IMR-90 (cell line): ENCODE results near the gene NTRK2. TPM values are rescaled to one million over a fixed set of nuclear protein-coding genes. Genes with fewer than 3 reads are reported as not detected.

Experiments used
- ATAC-seq: fragments of 200-7000 bp; cut with Tn5 transposase; 2 replicates; pipeline ENCODE4 v1.9.1; 2020; ENCODE audit warnings: low read depth, mild to moderate bottlenecking, moderate library complexity
- BruUV-seq: library from RNA; stranded (reverse); fragments of 400-500 nt; replicated peaks from 2 replicates; lab custom pipeline; 2021; lab: Mats Ljungman, UMichigan
- CTCF ChIA-PET: fragments of 300-600 bp; formaldehyde crosslinking; extraction: SDS; loops from one replicate; lab custom pipeline; 2021; ENCODE audit warnings: antibody characterized with exemption; lab: Yijun Ruan, JAX
- POLR2A ChIA-PET: fragments of 300-600 bp; sonication (Branson Sonifier 250); formaldehyde crosslinking; loops from one replicate; lab custom pipeline; 2022; ENCODE audit warnings: antibody characterized with exemption; ENCODE audit not compliant: unreplicated experiment; lab: Charles Lee
- DNase-seq: peaks from one replicate; pipeline ENCODE4 v3.0.0; 2013
- H2AFZ ChIP-seq: replicated peaks from 2 replicates; pipeline ENCODE3; 2013; ENCODE audit warnings: low read length, mild to moderate bottlenecking; ENCODE audit not compliant: poor library complexity
- H2AK5ac ChIP-seq: 2 replicates; pipeline ENCODE4 v1.6.1; 2013; ENCODE audit warnings: low read depth, low read length, inconsistent platforms
- H2AK9ac ChIP-seq: replicated peaks from 2 replicates; pipeline ENCODE3; 2013; ENCODE audit warnings: mild to moderate bottlenecking, low read depth, low read length, moderate library complexity; ENCODE audit not compliant: poor library complexity
- H2BK120ac ChIP-seq: 2 replicates; pipeline ENCODE4 v1.6.1; 2013; ENCODE audit warnings: low read depth, low read length, inconsistent platforms
- H2BK15ac ChIP-seq: 3 replicates; pipeline ENCODE4 v1.6.1; 2013; ENCODE audit warnings: low read depth, low read length, inconsistent platforms
- H2BK20ac ChIP-seq: 2 replicates; pipeline ENCODE4 v1.6.1; 2013; ENCODE audit warnings: low read depth, mild to moderate bottlenecking, inconsistent platforms, low read length, moderate library complexity
- H2BK5ac ChIP-seq: 2 replicates; pipeline ENCODE4 v1.6.1; 2013; ENCODE audit warnings: mild to moderate bottlenecking, low read depth, low read length, inconsistent platforms; ENCODE audit not compliant: poor library complexity, severe bottlenecking
- H3K14ac ChIP-seq: replicated peaks from 2 replicates; pipeline ENCODE4 v1.6.1; 2013; ENCODE audit warnings: low read depth, low read length, inconsistent platforms
- H3K18ac ChIP-seq: 2 replicates; pipeline ENCODE4 v1.6.1; 2013; ENCODE audit warnings: low read depth, low read length, control low read depth
- H3K23ac ChIP-seq: 2 replicates; pipeline ENCODE4 v1.6.1; 2013; ENCODE audit warnings: low read depth, low read length, inconsistent platforms
- H3K27ac ChIP-seq: 2 replicates; pipeline ENCODE4 v1.5.1; 2013; ENCODE audit warnings: mild to moderate bottlenecking, control low read depth, low read length; ENCODE audit not compliant: insufficient read depth
- H3K27me3 ChIP-seq: 2 replicates; pipeline ENCODE4 v1.6.1; 2013; ENCODE audit warnings: low read length; ENCODE audit not compliant: control insufficient read depth, insufficient read depth
- H3K36me3 ChIP-seq: 2 replicates; pipeline ENCODE4 v1.6.1; 2013; ENCODE audit warnings: low read length, mixed read lengths; ENCODE audit not compliant: control insufficient read depth, insufficient read depth
- H3K4ac ChIP-seq: 2 replicates; pipeline ENCODE4 v1.6.1; 2013; ENCODE audit warnings: low read depth, low read length, inconsistent platforms
- H3K4me1 ChIP-seq: 2 replicates; pipeline ENCODE4 v1.6.1; 2013; ENCODE audit warnings: low read length, mixed read lengths; ENCODE audit not compliant: control insufficient read depth, insufficient read depth
- H3K4me2 ChIP-seq: 2 replicates; pipeline ENCODE4 v1.6.1; 2013; ENCODE audit warnings: low read depth, mild to moderate bottlenecking, control low read depth, low read length, moderate library complexity
- H3K4me3 ChIP-seq: 2 replicates; pipeline ENCODE4 v1.5.1; 2013; ENCODE audit warnings: low read depth, mild to moderate bottlenecking, control low read depth, low read length, moderate library complexity; ENCODE audit not compliant: insufficient read depth
- H3K56ac ChIP-seq: 2 replicates; pipeline ENCODE4 v1.6.1; 2013; ENCODE audit warnings: low read length, inconsistent platforms; ENCODE audit not compliant: insufficient read depth; ENCODE audit errors: extremely low read depth
- H3K79me1 ChIP-seq, 2 experiments: 2 replicates each; pipeline ENCODE4 v1.6.1; 2013; ENCODE audit warnings: low read length in 2 of 2, inconsistent platforms in 1 of 2, low read depth in 1 of 2
- H3K9ac ChIP-seq: 2 replicates; pipeline ENCODE4 v1.6.1; 2013; ENCODE audit warnings: low read depth, low read length, control low read depth
- H3K9me1 ChIP-seq: 2 replicates; pipeline ENCODE4 v1.6.1; 2013; ENCODE audit warnings: low read length, inconsistent platforms; ENCODE audit not compliant: insufficient read depth
- H3K9me3 ChIP-seq: 2 replicates; pipeline ENCODE4 v1.6.1; 2013; ENCODE audit warnings: low read length; ENCODE audit not compliant: control insufficient read depth, insufficient read depth
- H4K20me1 ChIP-seq: 2 replicates; pipeline ENCODE4 v1.6.1; 2013; ENCODE audit warnings: low read length, inconsistent platforms; ENCODE audit not compliant: insufficient read depth
- H4K5ac ChIP-seq: 2 replicates; pipeline ENCODE4 v1.6.1; 2013; ENCODE audit warnings: mild to moderate bottlenecking, low read depth, low read length, control low read depth
- H4K8ac ChIP-seq, 2 experiments: 2 replicates each; pipeline ENCODE4 v1.6.1; 2013; ENCODE audit warnings: low read depth in 2 of 2, low read length in 2 of 2, control low read depth in 1 of 2, inconsistent platforms in 1 of 2
- H4K91ac ChIP-seq: 2 replicates; pipeline ENCODE4 v1.6.1; 2013; ENCODE audit warnings: low read depth, low read length, inconsistent platforms; ENCODE audit not compliant: insufficient read depth
- BHLHE40 ChIP-seq: fragments of 150-350 bp; IDR thresholded peaks from 2 replicates; pipeline ENCODE4 v1.6.1; 2016; ENCODE audit warnings: mild to moderate bottlenecking, low read depth, low read length
- CEBPB ChIP-seq: IDR thresholded peaks from 2 replicates; pipeline ENCODE4 v1.6.1; 2012; ENCODE audit warnings: low read depth, low read length, improper control_type of control experiment
- CHD1 ChIP-seq: IDR thresholded peaks from 2 replicates; pipeline ENCODE4 v1.6.1; 2012; ENCODE audit warnings: low read depth, low read length, improper control_type of control experiment
- CTCF ChIP-seq: conservative IDR thresholded peaks from 2 replicates; pipeline ENCODE4 v1.5.1; 2012; ENCODE audit warnings: mild to moderate bottlenecking, low read depth, low read length, improper control_type of control experiment
- ELK1 ChIP-seq: fragments of 150-350 bp; IDR thresholded peaks from 2 replicates; pipeline ENCODE4 v1.6.1; 2016; ENCODE audit warnings: low read depth, mild to moderate bottlenecking, low read length, moderate library complexity, borderline replicate concordance
- FOS ChIP-seq: fragments of 150-350 bp; IDR thresholded peaks from 2 replicates; pipeline ENCODE4 v1.6.1; 2016; ENCODE audit warnings: low read depth, low read length
- MAFK ChIP-seq: IDR thresholded peaks from 2 replicates; pipeline ENCODE4 v1.6.1; 2012; ENCODE audit warnings: low read depth, low read length, improper control_type of control experiment
- MAZ ChIP-seq: IDR thresholded peaks from 2 replicates; pipeline ENCODE4 v1.6.1; 2012; ENCODE audit warnings: low read depth, mild to moderate bottlenecking, low read length, improper control_type of control experiment, moderate library complexity, borderline replicate concordance
- MXI1 ChIP-seq: IDR thresholded peaks from 2 replicates; pipeline ENCODE4 v1.6.1; 2012; ENCODE audit warnings: low read depth, mild to moderate bottlenecking, low read length, moderate library complexity, borderline replicate concordance
- NFE2L2 ChIP-seq: fragments of 150-350 bp; IDR thresholded peaks from 2 replicates; pipeline ENCODE4 v1.6.1; 2016; ENCODE audit warnings: low read depth, mild to moderate bottlenecking, low read length
- POLR2A ChIP-seq: IDR thresholded peaks from 2 replicates; pipeline ENCODE4 v1.6.1; 2012; ENCODE audit warnings: mild to moderate bottlenecking, low read depth, low read length
- RAD21 ChIP-seq: IDR thresholded peaks from 2 replicates; pipeline ENCODE4 v1.6.1; 2012; ENCODE audit warnings: low read length, improper control_type of control experiment
- RCOR1 ChIP-seq: IDR thresholded peaks from 2 replicates; pipeline ENCODE4 v1.6.1; 2012; ENCODE audit warnings: mild to moderate bottlenecking, low read length, improper control_type of control experiment; ENCODE audit not compliant: insufficient replicate concordance
- RFX5 ChIP-seq: IDR thresholded peaks from 2 replicates; pipeline ENCODE4 v1.8.0; 2012; ENCODE audit warnings: low read depth, mild to moderate bottlenecking, low read length, moderate library complexity
- SMC3 ChIP-seq: fragments of 150-350 bp; IDR thresholded peaks from 2 replicates; pipeline ENCODE4 v1.6.1; 2016; ENCODE audit warnings: low read depth, mild to moderate bottlenecking, antibody characterized with exemption, low read length, moderate library complexity
- USF2 ChIP-seq: fragments of 150-350 bp; IDR thresholded peaks from 2 replicates; pipeline ENCODE4 v1.6.1; 2017; ENCODE audit warnings: mild to moderate bottlenecking, antibody characterized with exemption, low read length, low read depth
- WGBS, 2 experiments: methylation state at CpG; one replicate each; pipeline versions ENCODE4 v1.1.5 to v1.1.7; 2013; ENCODE audit warnings: missing lambda C conversion rate in 2 of 2; ENCODE audit not compliant: insufficient read length in 1 of 2; ENCODE audit errors: extremely low coverage in 2 of 2; 5-methylcytosine and 5-hydroxymethylcytosine counted together
- dilution Hi-C: fragments of 300-500 bp; cut with HindIII; formaldehyde crosslinking; loops from one replicate; pipeline ENCODE4 v1.14.3; 2018; ENCODE audit warnings: low sequenced_read_pairs; ENCODE audit not compliant: unreplicated experiment
- in situ Hi-C: fragments of 300-500 bp; cut with MboI; formaldehyde crosslinking; loops from 3 replicates; pipeline ENCODE4 v1.14.3; 2019; ENCODE audit warnings: low sequenced_read_pairs, inconsistent platforms, mixed read lengths
- intact Hi-C: fragments of 100-400 bp; cut with micrococcal nuclease; formaldehyde crosslinking; loops from 2 replicates; pipeline ENCODE4 v1.10.0; 2022
- polyA plus RNA-seq, 3 experiments: library from polyadenylated mRNA; depleted of rRNA; stranded (reverse); fragments of >200 nt; gene quantifications; 2 replicates each; pipeline ENCODE4 v1.2.3, GENCODE V29; 2012; ENCODE audit warnings: low replicate concordance in 1 of 3
- total RNA-seq: library from RNA; depleted of rRNA; stranded (reverse); fragments of >200 nt; gene quantifications from 2 replicates; pipeline ENCODE4 v1.2.3, GENCODE V29; 2012

Gene NTRK2
- total and polyA plus RNA-seq, 2 of the 4 experiments (the other 2 are of a cell fraction), result under 0.01 to 0.02 TPM

- Histone ChIP-seq H3K23ac (no peak overlapping the region), H3K14ac (no peak overlapping the region), H4K5ac (no peak overlapping the region), H3K9ac (no peak overlapping the region), H2AFZ (no peak overlapping the region), H4K91ac (no peak overlapping the region), H3K9me3 (peaks cover 6% of the 10 kb centered on the region; the same call in 1 of the 2 replicates), H3K18ac (no peak overlapping the region), H2BK15ac (no peak overlapping the region), H4K20me1 (no peaks in the 10 kb centered on the region), H2BK5ac (no peak overlapping the region), H3K79me1 (no peaks in the 10 kb centered on the region), H3K56ac (no peak overlapping the region), H3K36me3 (no peaks in the 10 kb centered on the region), H3K9me1 (no peaks in the 10 kb centered on the region), H2AK5ac (no peak overlapping the region), H2AK9ac (no peak overlapping the region), H3K4me3 (no peak overlapping the region), H3K27me3 (no peaks in the 10 kb centered on the region), H4K8ac (no peak overlapping the region), H3K4me1 (no peaks in the 10 kb centered on the region), H2BK20ac (no peak overlapping the region), H3K4ac (no peak overlapping the region), H2BK120ac (no peak overlapping the region), H3K27ac (no peak overlapping the region), H3K4me2 (no peak overlapping the region)
- ChIA-PET CTCF (no interaction called here), POLR2A (no interaction called here)
- no TSS peak for BruUV-seq
- dilution Hi-C loops, result no loop called here
- WGBS, 2 experiments, result no CpG with 5 or more reads among the region's 2 CpGs
- no peak for TF ChIP-seq POLR2A
- TF ChIP-seq CHD1, result no peak
- no peak for TF ChIP-seq RAD21
- no peak for TF ChIP-seq RFX5
- TF ChIP-seq FOS, result no peak
- TF ChIP-seq NFE2L2, result no peak
- TF ChIP-seq MAFK, result no peak
- TF ChIP-seq SMC3, result no peak
- TF ChIP-seq USF2, result no peak
- no peak for TF ChIP-seq ELK1
- no peak for TF ChIP-seq CTCF
- no peak for TF ChIP-seq BHLHE40
- no peak for TF ChIP-seq CEBPB
- no peak for TF ChIP-seq MAZ
- TF ChIP-seq RCOR1, result no peak
- TF ChIP-seq MXI1, result no peak
- intact Hi-C loops, result no loop called here
- in situ Hi-C loops, result no loop called here
- no peak for ATAC-seq
- no peak for DNase-seq
These were observed 129.7 kb downstream of the NTRK2 start for GRCh38 chr9:84799251-84799650.
